GM19463 (cell line): ENCODE measurements around the gene NPS.

Source experiments
- ATAC-seq: cut with Tn5 transposase; IDR thresholded peaks from one replicate; pipeline ENCODE4 v1.9.1; 2021; ENCODE audit warnings: mild to moderate bottlenecking, moderate library complexity; ENCODE audit not compliant: unreplicated experiment

NPS gene

DNA sequence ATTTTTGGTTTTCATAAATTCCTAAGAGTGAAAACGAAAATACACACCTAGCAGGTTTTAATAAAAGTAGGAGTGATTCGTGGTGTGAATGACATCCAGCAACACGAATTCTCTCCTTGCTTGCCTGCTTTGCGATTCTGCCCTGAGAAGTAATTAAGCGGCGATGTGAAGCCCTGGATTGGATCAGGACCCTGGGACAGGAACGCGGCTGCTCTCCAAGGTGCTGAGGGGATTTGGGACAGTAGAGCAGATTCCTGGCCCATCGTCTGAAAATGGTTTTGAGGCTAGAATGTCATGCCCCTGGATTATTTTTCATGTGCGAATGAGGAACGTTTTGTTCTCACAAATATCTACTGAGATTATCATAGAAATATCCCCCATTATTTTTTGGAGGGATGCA lies 7.8 kb downstream of the NPS start:
- ATAC-seq: no peak

DNA sequence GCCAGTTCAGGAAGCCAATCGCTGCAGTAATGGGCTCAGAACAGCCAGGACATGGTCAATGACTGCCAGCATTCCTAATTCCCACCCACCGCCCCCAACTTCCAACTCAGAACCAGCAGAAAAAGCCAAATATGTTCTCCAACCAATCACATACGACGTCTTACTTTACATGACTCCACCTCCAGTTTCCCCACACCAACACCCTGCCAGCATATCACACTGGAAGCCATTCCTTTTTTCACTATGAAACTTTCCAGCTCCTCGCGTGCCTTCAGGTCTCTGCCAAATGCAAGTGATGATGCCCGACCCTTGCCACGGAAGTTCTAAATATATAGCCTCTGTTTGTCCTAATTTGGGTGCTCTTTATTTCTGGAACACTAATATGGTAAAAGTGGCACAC lies 12.5 kb downstream of the NPS start:
- no peak for ATAC-seq

DNA sequence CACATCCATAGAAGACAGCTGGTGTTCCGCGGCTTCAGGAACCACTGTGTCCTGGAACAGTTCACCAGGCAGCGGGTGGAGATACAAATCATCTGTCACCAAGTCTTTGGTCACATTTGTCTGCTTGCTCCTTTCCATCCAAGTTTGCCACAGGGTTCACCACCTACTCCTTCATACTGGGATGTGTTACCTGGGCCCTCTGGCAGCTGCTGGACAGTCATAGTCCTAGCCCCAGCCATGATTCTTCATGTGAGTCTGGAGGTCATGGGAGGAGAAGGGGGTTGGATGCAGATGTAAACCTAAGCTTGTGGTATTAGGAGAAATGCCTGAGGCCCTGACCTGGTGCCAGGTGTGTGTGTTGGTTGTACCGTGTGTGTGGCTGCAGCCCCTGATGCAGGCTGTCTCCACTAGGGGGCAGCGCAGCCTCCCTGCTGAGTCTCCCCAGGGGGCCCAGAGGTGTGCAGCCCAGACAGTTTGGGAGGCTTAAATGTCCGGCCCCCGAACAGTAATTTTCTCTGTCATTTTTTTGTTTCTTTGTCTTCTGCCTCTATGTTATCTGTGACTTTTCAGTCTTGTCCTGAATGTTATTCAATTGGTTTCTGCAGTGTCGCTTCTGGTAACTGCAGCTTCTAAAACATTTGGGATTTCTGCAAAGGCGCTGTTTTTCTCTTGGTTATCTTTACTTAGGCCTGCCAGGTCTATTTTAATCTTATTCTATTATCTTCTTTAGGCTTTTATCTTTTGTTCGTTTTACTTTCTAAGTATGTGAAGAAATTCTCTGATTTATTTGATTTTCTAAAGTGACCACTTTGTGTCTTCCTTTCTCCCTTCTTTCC lies 14.8 kb downstream of the NPS start:
- ATAC-seq: peak; percentile 70

DNA sequence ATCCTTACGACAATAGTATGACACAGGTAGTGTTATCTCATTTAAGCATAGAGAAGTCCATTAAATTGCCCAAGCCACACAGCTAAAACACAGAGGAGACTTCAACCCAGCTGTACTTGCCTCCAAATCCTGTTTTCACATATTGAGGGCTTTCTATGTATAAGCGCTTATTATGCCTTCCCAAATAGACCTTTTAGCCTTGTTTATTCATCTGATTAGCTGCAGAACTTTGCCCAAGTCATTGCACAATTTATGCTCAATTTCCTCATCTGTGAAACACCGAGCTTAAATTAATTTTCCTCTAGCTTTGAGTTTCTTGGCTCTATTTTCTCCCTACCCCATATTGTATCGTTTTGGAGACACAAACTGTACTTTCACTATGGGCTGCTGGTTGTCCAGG lies 15.5 kb downstream of the NPS start:
- no peak for ATAC-seq

DNA sequence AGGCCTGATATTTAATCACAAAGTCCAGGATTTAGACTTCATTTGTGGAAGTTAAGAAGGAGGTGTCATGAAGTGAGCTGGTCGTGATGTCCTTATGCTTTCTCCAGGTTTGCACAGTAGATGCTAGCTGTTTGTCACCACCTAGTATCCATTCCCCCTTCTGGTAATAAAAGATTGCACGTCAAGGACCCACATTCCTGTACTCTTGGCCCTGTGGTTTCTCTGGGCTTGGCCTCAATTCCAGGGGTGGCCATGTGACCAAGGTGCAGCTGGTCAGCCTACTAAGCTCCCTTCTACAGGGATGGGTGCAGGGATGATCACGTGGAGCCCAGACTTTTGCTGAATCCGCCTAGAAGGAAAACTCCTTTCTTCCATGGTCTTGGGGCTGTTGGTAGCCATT lies 16.5 kb downstream of the NPS start:
- ATAC-seq: no peak

DNA sequence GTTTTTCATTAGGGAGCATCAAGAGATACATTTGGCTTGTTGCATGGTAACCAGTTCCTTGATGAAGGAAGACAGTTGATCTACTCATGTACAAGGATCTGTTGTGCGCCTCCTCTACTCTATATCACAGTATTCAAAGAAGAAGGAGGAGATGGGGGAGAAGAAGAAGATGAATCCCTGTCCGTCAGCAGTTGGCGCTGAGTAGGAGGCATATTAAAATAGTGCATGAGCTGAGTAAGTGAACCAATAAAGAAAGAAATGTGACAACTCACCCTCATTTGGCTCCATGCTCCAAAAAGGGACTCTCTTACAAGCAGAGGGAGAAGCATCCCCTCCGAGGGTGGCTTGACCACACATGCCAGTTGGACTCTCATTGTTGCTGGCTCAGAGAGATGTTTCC lies 20.1 kb downstream of the NPS start:
- ATAC-seq: no peak

DNA sequence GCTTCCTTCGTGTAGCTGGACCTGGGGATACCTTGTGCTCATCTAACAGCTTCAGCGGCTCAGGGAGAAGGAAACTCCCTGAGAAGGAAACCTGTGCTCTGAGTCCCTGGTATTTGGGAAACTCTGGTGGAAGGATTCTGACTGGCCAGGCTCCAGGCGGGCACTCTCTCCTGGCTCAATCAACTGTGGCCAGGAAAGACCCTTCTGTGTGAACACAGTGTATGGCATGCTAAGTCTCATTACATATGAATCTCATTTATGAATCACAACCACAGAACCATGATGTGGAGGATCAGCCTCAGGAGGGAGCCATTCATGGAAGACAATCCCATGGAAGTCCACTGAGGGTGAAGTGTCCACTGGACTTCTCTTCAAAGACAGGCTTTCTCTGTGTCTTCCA lies 20.9 kb downstream of the NPS start:
- ATAC-seq: no peak

DNA sequence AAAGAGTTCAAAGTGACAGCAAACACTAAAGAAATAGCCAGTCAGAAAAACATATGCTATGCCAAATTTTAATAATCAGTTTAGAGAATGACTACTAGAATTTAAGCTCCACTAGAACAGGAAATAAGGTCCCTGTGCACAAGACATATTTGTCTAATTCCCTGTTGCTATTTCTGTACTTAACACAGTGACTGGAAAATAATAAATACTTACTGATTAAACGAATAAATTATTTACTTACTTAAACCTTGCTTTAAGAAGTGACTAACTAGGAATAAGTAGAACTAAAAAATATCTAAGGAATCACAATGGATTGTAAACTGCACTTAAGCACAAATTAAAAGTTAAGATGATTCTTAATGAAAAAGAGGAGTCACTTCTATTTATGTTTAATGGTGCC lies 22.3 kb downstream of the NPS start:
- no peak for ATAC-seq

DNA sequence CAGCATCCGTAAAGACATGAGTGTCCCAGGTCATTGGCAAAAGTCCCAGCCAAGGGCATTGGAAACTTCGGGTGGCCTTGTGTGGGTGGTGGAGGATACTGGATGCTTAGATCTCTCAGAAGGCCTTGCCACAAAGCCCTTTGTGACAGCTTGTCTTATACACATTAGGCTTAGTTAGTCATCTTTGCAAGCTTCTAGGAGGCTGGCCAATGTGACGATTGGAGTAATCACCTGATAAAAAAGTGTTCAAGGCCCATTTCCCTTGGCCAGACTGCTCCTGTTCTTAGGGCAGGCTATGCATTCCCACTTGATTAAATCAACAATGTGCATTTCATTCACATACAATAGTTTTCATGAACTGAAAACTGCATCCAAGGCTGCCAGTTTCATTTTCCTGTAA lies 26.9 kb downstream of the NPS start:
- no peak for ATAC-seq

DNA sequence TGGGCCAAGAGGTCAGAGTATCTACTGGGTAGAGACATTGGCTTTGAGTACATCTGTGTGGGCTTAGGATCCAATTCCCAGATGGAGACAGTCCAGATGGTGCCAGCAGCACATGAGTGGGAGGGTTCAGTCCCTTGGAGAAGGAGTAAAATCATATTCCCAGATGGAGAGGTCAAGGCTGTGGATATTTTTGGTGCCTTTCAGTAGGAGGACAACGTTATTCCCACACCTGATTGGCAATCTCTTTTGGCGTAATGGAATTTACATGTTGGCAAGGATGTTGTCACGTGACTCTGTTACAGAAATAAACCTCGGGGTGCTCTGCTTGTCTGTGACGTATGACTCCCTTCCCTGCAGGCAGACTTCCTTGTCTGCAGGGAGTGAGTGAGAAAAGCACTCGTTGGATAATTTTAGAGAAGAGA lies 27.6 kb downstream of the NPS start:
- no peak for ATAC-seq

DNA sequence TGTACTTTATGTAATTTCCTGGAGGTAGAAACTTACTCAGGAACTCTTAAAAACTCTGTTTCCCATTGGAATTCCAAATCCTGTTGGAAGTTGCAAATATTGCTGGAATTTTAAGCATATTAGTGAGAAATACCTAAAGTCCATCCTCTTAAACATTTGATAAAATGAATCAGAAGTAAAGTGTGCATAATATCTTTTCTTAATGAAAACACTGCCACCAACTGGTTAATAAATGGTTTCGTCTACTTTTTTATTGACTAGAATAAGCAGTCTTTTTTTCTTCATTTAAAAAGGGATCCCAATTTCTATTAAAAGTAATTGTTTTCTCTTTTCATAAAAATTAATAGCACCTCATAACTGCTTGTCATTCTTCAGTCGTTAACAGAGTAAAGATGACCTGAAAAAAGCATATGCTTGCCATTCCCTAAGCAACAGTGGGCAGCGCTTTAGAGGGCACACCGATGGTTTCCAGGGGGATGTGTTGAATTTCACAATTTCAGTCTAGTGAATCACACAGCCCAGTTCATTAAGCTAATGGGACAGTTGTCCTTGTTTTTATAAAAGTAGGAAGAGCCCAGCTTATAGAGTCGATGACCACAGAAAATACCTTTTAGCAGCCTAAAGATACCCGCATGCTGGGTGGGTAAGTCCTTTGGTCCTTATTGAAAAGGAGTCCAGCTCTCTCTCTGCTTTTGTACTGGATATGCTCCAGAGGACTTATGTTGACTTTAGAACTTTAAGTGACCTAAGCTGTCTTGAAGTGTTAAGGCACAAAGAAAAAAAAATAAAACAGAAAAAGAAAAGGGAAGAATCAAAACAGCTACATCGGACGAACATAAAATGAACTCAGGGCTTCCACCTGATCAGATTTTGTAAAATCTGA lies 28.5 kb downstream of the NPS start:
- no peak for ATAC-seq

DNA sequence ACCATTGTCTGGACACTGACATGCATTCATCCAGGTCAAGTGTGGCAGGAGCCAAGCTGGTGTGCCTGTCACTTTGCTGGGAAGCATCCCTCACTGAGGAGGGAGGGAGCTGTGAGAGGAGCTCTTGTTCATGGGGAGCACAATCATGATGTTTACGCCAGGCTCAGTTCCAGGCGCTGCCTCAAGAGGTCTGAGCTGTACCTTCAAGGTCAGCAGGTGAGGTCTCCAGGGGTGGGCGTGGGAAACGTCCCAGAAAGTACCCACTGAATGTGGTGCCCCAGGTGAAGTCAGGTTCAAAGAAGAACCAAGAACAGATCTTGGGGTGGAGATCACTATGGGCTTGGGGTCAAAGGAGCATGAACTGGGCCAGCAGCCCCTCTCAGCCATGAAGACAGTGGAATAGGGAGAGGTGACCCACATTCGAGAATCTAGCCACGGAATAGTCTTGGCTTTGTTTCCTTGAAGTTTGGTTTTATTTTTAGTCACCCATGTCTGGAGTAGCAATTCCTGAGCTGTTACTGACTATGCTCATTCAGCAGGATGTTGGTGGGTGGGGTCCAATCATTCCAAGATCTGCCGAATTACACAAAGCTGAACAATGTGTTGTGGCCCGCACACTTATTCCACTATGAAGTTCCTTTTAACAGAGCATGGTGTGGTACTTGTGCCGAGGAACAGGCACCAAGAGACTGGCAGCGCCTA lies 29.3 kb downstream of the NPS start:
- ATAC-seq: no peak

DNA sequence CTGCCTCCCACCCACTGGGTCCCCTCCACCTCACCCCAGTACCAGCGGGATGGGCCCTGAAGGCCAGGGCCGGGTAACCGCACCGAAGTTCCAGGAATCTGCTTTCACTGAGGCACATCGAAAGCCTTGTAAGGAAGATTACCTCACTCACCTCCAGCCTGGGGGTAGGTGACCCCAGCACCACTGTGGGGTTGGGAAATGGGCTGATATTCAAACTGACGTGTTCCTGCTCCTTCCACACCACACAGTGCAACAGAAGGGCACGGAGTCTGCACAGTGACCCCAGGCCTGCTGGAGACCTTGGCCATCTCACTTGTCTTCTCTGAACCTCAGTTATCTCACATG lies 29.8 kb downstream of the NPS start:
- ATAC-seq: no peak

DNA sequence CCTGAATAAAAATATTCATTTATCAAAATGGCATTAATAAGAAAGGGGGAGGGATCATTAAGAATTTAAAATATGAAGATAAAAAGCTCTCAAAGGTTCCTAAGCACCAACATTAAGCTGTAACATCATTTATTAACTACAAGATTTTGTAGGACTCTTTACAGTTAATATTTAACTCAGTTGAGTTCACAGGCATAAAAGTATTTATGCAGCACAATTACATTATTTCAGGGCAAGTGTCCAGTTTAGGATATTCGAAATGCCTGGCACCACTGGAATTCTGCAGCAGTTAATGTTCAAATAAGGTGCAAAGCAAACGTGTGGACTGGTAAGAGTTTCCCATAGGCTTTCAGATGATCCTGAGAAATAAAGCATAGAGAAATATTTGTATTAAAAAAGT lies 30.5 kb downstream of the NPS start:
- no peak for ATAC-seq

DNA sequence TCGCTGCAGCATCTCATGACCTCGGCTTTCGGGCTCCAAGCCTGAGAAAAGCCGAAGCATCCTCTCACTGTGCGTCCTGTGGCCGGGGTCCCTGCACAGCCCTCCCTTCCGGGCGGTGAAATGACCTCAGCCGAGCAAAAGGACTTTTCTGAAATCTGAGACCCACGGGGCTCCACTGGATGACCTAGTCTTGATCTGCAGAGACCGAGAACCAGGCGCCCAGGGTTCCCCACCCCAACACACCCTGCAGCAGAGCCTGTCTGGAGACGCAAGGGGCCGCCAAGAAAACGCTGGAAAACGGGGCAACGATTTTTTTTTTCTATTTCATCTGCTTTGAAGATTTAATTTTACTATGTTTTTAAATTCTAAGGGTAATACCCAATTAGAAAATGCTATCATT lies 31.7 kb downstream of the NPS start:
- ATAC-seq: no peak

DNA sequence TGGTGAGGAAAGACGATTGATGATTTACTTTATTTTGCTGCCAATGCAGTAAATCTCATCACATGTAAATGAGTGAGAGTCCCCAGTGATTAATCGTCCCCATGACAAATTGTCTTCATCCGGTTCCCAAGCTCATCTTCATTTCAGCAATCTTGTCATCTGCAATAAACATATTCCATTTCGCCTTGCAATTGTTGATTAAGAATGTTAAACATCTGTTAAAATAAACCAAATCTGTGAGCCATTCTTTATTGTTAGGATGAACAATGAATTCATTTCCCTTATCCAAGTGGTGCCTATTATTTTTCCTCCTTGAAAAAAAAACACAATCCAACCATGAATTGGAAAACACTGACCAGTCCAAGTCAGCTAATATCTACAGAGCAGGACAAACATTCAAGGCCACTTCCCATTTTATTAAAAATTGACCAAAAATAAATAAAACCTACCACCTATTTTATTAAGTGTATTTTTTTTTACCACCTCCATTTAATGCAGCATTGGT lies 36.5 kb downstream of the NPS start:
- ATAC-seq: no peak

DNA sequence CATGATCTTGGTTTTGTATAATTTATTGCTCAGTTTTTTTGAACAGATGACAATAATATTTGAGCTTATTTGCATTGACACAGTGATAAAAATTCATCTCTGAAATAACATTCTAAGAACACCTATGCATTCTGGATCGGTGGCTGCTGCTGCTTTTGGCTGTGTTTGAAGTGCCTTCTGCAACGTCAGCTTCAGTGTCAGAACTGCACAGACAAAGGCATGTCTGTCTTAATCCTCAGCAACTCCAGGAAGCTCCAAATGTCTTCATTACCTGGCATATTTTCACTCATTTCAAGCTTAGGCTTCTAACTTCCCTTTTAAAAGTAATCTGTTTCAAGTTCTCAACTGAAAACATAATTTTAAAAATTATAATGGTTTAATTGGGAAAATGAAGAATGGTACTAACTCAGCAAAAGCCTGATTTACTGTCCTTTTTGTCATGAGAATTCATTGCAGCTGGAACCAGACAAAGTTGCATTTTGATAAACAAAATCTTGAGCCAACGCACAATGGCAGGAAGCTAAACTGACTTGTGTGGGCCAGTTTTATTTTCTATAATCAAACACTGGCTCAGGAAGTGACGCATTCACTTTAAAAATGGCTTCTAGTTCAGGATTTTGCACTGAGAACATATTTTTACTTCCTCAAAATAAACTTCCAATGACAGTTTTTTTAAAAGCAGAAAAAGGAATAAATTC lies 38.7 kb downstream of the NPS start:
- no peak for ATAC-seq

DNA sequence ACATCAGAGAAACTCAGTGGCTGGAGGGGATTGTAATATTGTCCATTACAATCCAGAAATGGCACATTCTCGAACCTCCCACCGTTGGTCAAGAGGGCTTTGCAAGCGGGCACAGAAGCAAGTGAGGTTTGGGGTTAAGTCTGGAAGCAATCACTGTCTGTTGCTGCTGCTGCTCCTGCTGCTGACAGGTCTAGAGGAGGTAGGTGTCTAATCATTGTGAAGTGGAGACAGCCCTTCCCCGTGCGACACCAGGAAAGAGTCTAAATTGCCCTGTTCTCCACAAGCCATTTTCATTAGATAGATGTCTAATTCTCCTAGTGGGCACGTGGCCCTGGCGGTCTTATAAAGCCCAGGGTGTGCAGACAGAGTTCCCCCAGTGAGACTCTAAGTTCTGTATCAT lies 43.5 kb downstream of the NPS start:
- no peak for ATAC-seq

DNA sequence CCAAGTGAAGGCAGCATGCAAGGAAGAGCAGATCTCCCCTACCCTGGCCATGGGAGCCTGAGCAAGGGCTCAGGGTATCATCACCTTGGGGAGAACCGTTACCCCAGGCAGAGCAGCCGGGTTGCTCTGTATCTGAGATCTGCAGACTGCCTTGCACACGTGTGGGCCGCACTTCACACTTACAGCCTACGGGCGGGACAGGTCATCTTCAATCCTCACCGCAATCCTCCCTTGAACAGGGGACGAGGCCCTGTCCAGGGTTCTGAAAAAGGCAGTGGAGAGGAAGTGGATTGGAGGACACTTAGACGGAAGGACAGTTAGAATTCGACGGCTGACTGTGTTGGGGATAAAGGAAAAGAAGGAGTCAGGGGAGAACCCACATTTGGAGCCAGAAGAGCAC lies 51.4 kb downstream of the NPS start:
- ATAC-seq: no peak
